Measurements from ENCODE around the gene TCN2.
"Not testable (repeated sequence)": the region's sequence is repeated elsewhere in the genome, so short reads cannot be mapped to it uniquely, and the experiment has no call there.

The TCN2 gene

GRCh38 chr22:30582051-30582450 lies 24.9 kb upstream of the TCN2 start:
- no peak for DNase-seq (ENCODE audit: insufficient read length)
- TF ChIP-seq POLR2AphosphoS5 (IDR thresholded peaks at IDR 0.05; ENCODE audit: low read depth, low read length) = no peak
- TF ChIP-seq TAF1 (IDR thresholded peaks at IDR 0.05; ENCODE audit: borderline replicate concordance, low read depth, low read length) = no peak
- TF ChIP-seq POLR2A (IDR thresholded peaks at IDR 0.05; ENCODE audit: low read depth, low read length) = no peak
- FAIRE-seq = no peak

- FAIRE-seq (no peak), DNase-seq (ENCODE audit: insufficient read length) (no peak)
- TF ChIP-seq TAF1 (IDR thresholded peaks at IDR 0.05; ENCODE audit: borderline replicate concordance, low read depth, low read length) (no peak), POLR2A (IDR thresholded peaks at IDR 0.05; ENCODE audit: low read depth, low read length) (no peak), POLR2AphosphoS5 (IDR thresholded peaks at IDR 0.05; ENCODE audit: low read depth, low read length) (no peak)
Observed at GRCh38 chr22:30582788-30583545, 24.0 kb upstream of the TCN2 start.

GRCh38 chr22:30584441-30584840 lies 22.5 kb upstream of the TCN2 start:
- TF ChIP-seq TAF1 (IDR thresholded peaks at IDR 0.05; ENCODE audit: borderline replicate concordance, low read depth, low read length) = no peak
- TF ChIP-seq POLR2AphosphoS5 (IDR thresholded peaks at IDR 0.05; ENCODE audit: low read depth, low read length) = peak; percentile 48; the same call in 1 of the 2 replicates
- 0 out of 2 replicates have a peak, but pooled peaks have one; percentile 16 for TF ChIP-seq POLR2A (IDR thresholded peaks at IDR 0.05; ENCODE audit: low read depth, low read length)
- no peak for FAIRE-seq
- no peak for DNase-seq (ENCODE audit: insufficient read length)

- DNase-seq (ENCODE audit: insufficient read length) = no peak
- no peak for TF ChIP-seq POLR2A (IDR thresholded peaks at IDR 0.05; ENCODE audit: low read depth, low read length)
- TF ChIP-seq TAF1 (IDR thresholded peaks at IDR 0.05; ENCODE audit: borderline replicate concordance, low read depth, low read length) = no peak
- TF ChIP-seq POLR2AphosphoS5 (IDR thresholded peaks at IDR 0.05; ENCODE audit: low read depth, low read length) = no peak
- FAIRE-seq = no peak
Observed at GRCh38 chr22:30586414-30586813, 20.6 kb upstream of the TCN2 start.

GRCh38 chr22:30591191-30591587 lies 15.8 kb upstream of the TCN2 start:
- TF ChIP-seq POLR2A (IDR thresholded peaks at IDR 0.05; ENCODE audit: low read depth, low read length) (no peak; the same call in 1 of the 2 replicates), POLR2AphosphoS5 (IDR thresholded peaks at IDR 0.05; ENCODE audit: low read depth, low read length) (peak; percentile 40; the same call in 1 of the 2 replicates)
- FAIRE-seq (no peak), DNase-seq (ENCODE audit: insufficient read length) (no peak)

GRCh38 chr22:30591588-30592359 lies 15.2 kb upstream of the TCN2 start, which contains the start of gene PES1:
PES1 (minus strand) TSS chr22:30591910; CDS start chr22:30591833, 77 bp downstream.
- FAIRE-seq = peak; percentile 99
- peak; percentile 68 for TF ChIP-seq TAF1 (IDR thresholded peaks at IDR 0.05; ENCODE audit: borderline replicate concordance, low read depth, low read length)
- TF ChIP-seq POLR2AphosphoS5 (IDR thresholded peaks at IDR 0.05; ENCODE audit: low read depth, low read length) = peak; percentile 67
- TF ChIP-seq POLR2A (IDR thresholded peaks at IDR 0.05; ENCODE audit: low read depth, low read length) = peak; percentile 77
- DNase-seq (ENCODE audit: insufficient read length) = peak; percentile 92

GRCh38 chr22:30592360-30592713 lies 14.6 kb upstream of the TCN2 start:
- FAIRE-seq; DNase-seq (ENCODE audit: insufficient read length): not testable (repeated sequence)

GRCh38 chr22:30596199-30596598 lies 10.8 kb upstream of the TCN2 start:
- FAIRE-seq (no peak), DNase-seq (ENCODE audit: insufficient read length) (no peak)

GRCh38 chr22:30596886-30597285 lies 10.1 kb upstream of the TCN2 start:
- FAIRE-seq = no peak
- no peak for TF ChIP-seq TAF1 (IDR thresholded peaks at IDR 0.05; ENCODE audit: borderline replicate concordance, low read depth, low read length)
- no peak for TF ChIP-seq POLR2AphosphoS5 (IDR thresholded peaks at IDR 0.05; ENCODE audit: low read depth, low read length)
- TF ChIP-seq POLR2A (IDR thresholded peaks at IDR 0.05; ENCODE audit: low read depth, low read length) = no peak
- DNase-seq (ENCODE audit: insufficient read length) = no peak

More at GRCh38 chr22:30596199-30596598, 10.8 kb upstream of the TCN2 start:
- TF ChIP-seq POLR2AphosphoS5 (IDR thresholded peaks at IDR 0.05; ENCODE audit: low read depth, low read length) (no peak), POLR2A (IDR thresholded peaks at IDR 0.05; ENCODE audit: low read depth, low read length) (no peak), TAF1 (IDR thresholded peaks at IDR 0.05; ENCODE audit: borderline replicate concordance, low read depth, low read length) (no peak)

GRCh38 chr22:30598986-30599385 lies 8.0 kb upstream of the TCN2 start:
- FAIRE-seq = no peak
- no peak for DNase-seq (ENCODE audit: insufficient read length)
- TF ChIP-seq POLR2AphosphoS5 (IDR thresholded peaks at IDR 0.05; ENCODE audit: low read depth, low read length) = no peak
- no peak for TF ChIP-seq TAF1 (IDR thresholded peaks at IDR 0.05; ENCODE audit: borderline replicate concordance, low read depth, low read length)
- TF ChIP-seq POLR2A (IDR thresholded peaks at IDR 0.05; ENCODE audit: low read depth, low read length) = no peak

GRCh38 chr22:30600921-30601320 lies 6.1 kb upstream of the TCN2 start:
- FAIRE-seq = no peak
- TF ChIP-seq TAF1 (IDR thresholded peaks at IDR 0.05; ENCODE audit: borderline replicate concordance, low read depth, low read length) = no peak
- no peak for TF ChIP-seq POLR2AphosphoS5 (IDR thresholded peaks at IDR 0.05; ENCODE audit: low read depth, low read length)
- DNase-seq (ENCODE audit: insufficient read length) = no peak

GRCh38 chr22:30601464-30601863 lies 5.5 kb upstream of the TCN2 start:
- TF ChIP-seq TAF1 (IDR thresholded peaks at IDR 0.05; ENCODE audit: borderline replicate concordance, low read depth, low read length) (no peak), POLR2A (IDR thresholded peaks at IDR 0.05; ENCODE audit: low read depth, low read length) (no peak), POLR2AphosphoS5 (IDR thresholded peaks at IDR 0.05; ENCODE audit: low read depth, low read length) (no peak)
- no peak for DNase-seq (ENCODE audit: insufficient read length)
- no peak for FAIRE-seq

All from GM12892 (cell line).